GM12892 (cell line): Measurements from ENCODE around the gene WASF1.
A peak's percentile ranks its signal among the peaks of the same experiment; 100 is the strongest.

Experiments used
- DNase-seq: peaks from one replicate; pipeline ENCODE4 v3.0.0; 2011; ENCODE audit not compliant: insufficient read length
- FAIRE-seq: peaks from 2 replicates; lab custom pipeline; 2011; peaks lifted over from hg19 to GRCh38; lab: Jason Lieb, UNC
- POLR2A ChIP-seq: IDR thresholded peaks from 2 replicates; pipeline ENCODE4 v1.6.1; 2011; ENCODE audit warnings: low read depth, low read length, control low read depth
- POLR2AphosphoS5 ChIP-seq: IDR thresholded peaks from 2 replicates; pipeline ENCODE4 v1.6.1; 2011; ENCODE audit warnings: low read depth, low read length, control low read depth
- TAF1 ChIP-seq: IDR thresholded peaks from 2 replicates; pipeline ENCODE4 v1.6.1; 2011; ENCODE audit warnings: low read depth, mild to moderate bottlenecking, control low read depth, low read length, borderline replicate concordance

WASF1 gene

GRCh38 chr6:110064744-110065524, 114.5 kb downstream of the WASF1 start:
- peak; percentile 33 for FAIRE-seq
- no peak for DNase-seq
- no peak for TF ChIP-seq POLR2AphosphoS5
- TF ChIP-seq TAF1: no peak
- no peak for TF ChIP-seq POLR2A

- DNase-seq (no peak), FAIRE-seq (no peak)
- TF ChIP-seq POLR2AphosphoS5 (no peak), POLR2A (no peak), TAF1 (no peak)
Observed at GRCh38 chr6:110063594-110064263, 115.7 kb downstream of the WASF1 start.

GRCh38 chr6:110055387-110055735, 124.1 kb downstream of the WASF1 start:
- TF ChIP-seq POLR2AphosphoS5 (no peak), POLR2A (no peak), TAF1 (no peak)
- FAIRE-seq (no peak), DNase-seq (no peak)

GRCh38 chr6:110054664-110055386, 124.6 kb downstream of the WASF1 start:
- DNase-seq: no peak
- TF ChIP-seq POLR2AphosphoS5 (no peak), POLR2A (no peak), TAF1 (no peak)
- no peak for FAIRE-seq

GRCh38 chr6:110053395-110054240, 125.9 kb downstream of the WASF1 start:
- FAIRE-seq (peak; percentile 84), DNase-seq (no peak)
- TF ChIP-seq POLR2A: no peak
- no peak for TF ChIP-seq POLR2AphosphoS5
- TF ChIP-seq TAF1: no peak

GRCh38 chr6:110050440-110050813, 129.0 kb downstream of the WASF1 start:
- TF ChIP-seq POLR2AphosphoS5 (no peak), POLR2A (no peak), TAF1 (no peak)
- no peak for FAIRE-seq

More at GRCh38 chr6:110050440-110050813, 129.0 kb downstream of the WASF1 start:
- no peak for DNase-seq
